GM18505 (cell line): ENCODE results near the gene SLC9A5.

Experiments used
- ATAC-seq: cut with Tn5 transposase; IDR thresholded peaks from one replicate; pipeline ENCODE4 v1.9.1; 2021; ENCODE audit not compliant: unreplicated experiment
- POLR2A ChIP-seq: IDR thresholded peaks from 4 replicates; pipeline ENCODE4 v1.6.1; 2011; ENCODE audit warnings: borderline replicate concordance; ENCODE audit not compliant: insufficient read depth, insufficient read length; ENCODE audit errors: extremely low read depth

SLC9A5 gene

DNA sequence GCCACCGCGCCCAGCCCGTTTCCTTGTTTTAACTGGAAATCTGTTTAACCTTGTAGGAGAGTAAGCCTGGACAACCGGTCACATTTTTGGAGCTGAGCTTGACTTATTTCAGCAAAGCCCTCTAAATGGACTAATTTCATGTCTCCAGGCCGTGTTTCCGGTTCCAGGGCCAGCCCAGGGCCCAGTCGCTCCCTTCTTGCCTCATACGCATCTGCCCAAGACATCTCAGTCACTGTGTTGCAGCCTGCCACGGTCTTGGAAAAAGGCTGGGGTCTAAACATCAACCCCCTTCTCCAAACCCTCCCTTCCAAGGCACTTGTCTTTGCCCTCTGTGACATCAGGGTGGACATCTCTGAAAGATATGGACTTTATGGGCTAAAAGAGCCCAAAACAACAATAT, 49.5 kb downstream of the SLC9A5 start:
- TF ChIP-seq POLR2A, result no peak
- no peak for ATAC-seq

DNA sequence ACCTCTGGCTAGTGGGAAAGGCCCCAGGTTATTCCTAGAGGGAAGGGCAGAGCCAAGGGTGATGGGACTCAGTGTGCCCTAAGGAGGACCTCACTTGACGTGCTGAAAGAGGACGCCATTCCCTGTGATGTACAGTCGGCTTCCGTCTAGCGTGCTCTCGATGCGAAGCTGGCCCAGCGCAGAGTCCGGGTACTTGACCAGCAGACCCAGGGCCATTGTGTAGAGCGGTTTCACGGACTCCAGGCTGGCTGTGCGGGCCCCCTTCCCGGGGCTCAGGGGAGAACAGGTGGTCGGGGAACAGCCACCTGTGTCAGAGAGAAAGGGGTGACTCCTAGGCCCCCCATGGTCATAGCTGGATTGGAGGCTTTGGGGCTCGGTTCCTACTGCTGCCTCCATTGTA, 50.5 kb downstream of the SLC9A5 start:
- TF ChIP-seq POLR2A, result no peak
- no peak for ATAC-seq

DNA sequence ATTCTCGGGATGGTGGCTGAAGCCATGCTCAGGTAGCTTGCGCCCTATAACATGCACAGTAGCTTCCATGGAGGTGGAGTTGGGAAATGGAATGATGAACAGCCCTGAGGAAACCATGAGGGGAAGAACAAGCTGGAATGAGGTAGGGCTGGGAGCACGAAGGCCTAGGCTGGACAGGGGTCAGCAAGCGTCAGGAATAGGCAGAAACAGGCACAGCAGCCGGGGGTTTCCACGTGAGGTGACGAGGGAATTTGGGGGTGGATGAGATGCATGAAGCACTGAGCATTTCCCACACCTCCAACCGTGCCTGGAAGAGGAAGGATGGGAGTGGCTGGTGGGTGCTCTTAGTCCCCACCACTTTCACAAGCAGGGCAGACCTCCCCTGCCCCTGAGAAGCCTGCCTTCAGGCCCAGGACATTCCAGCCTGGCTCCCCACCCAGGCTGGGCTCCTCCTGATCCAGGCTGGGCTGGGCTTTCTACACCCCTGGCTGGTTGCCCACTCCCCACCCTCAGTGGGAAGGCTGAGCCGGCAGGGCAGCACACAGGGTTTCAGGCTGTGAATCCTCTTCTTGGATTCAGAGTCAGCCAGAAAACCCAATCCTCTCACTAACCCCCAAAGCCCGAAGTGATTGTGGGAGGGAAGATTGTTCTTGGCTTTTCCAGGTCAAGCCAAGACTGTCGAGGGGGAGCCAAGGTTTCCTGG, 52.5 kb downstream of the SLC9A5 start:
- no peak for TF ChIP-seq POLR2A
- no peak for ATAC-seq

DNA sequence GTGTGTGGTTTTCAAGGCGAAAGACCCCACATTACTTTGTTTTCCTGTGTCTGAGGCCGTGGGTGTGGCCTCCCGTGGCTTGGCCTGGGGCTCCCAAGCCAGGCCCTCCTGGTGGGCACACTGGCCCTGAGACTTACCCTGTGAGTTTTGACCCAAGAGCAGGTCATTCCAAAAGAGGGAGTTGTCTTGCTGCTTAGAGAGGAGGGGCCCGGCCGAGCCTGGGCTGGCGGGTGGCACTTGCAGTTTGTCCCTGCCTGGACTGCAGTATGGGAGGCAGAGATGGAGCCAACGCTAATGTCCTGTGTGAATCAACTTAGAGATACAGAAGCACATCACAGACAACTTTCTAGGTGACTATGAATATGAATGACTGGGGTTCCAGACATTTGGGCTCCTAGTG, 53.3 kb downstream of the SLC9A5 start:
- no peak for ATAC-seq
- no peak for TF ChIP-seq POLR2A

DNA sequence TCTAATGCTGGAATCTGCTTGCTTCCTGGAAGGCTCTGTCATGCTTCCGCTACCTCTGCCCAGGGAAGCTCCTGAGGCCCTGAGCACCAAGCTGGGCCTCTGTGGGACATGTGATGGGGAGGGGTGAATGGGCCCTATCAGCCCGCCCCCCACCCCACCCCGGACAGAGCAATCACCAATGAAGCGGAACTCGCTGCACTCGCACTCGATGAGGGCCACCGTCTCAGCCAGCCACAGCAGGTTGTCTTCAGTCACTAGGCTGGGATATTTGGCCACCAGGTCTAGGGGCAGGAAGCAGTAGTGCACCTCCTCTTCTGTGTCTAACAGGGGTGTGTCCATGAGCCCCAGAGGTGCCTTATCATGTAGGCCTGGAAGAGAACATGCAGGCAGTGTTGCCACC, 54.2 kb downstream of the SLC9A5 start:
- TF ChIP-seq POLR2A, result no peak
- ATAC-seq, result no peak

DNA sequence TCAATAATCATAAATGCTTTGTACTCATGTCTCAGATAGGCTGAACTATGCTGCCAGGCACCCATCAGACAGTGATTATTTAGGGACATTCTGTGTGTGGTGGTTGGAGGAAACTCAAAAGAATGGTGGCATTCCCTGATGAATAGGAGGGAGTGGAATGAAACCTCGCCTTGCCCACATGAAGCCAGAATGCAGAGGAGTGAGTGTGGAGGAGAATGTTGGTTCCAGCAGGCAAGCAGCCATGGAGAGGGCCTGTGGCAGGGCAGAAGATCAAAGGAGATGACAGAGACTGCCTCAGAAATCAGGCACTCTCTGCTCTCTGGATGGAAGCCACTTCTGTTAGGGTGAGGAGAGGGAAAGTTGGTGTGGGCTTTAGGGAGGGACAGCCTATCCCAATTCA, 55.2 kb downstream of the SLC9A5 start:
- ATAC-seq, result no peak
- TF ChIP-seq POLR2A, result no peak

DNA sequence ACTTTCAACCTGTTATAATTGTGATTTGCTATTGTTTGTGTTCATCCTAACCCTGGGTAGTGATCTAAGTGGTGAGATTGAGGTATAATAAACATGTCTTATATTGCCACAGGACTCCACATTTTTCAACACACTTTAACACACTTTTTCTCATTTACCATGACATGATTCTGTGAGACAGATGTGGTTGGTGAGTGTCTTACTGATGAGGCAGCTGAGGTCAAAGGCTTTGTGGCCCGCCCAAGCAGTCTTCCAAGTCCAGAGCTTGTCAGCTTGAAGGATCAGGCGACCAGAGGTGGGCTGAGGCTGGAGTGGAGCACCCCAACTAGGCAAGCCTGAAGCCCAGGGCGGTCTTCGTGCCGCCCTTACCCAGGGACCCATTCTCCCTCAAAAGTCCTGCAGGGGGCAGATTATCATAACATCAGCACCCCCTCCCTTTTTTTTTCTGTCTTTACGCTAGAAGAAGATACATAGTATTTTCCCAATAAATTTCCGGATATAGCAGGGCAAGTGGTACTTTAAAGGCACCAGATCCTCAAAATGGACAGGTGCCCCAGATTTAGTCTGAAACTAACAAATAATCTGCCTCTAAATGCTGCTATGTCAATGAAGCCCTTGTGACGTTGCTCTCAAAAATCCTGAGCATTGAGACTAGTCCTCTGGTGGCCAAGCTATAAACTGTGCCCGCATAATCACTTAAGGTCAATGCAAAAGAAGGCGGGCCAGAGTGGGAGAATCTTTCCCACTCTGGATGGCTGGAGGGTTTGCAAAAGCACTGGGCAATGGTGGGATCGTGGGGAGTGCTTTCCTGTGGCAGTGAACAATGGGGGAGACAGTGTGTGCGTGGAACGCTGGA, 56.7 kb downstream of the SLC9A5 start:
- ATAC-seq, result no peak
- no peak for TF ChIP-seq POLR2A

DNA sequence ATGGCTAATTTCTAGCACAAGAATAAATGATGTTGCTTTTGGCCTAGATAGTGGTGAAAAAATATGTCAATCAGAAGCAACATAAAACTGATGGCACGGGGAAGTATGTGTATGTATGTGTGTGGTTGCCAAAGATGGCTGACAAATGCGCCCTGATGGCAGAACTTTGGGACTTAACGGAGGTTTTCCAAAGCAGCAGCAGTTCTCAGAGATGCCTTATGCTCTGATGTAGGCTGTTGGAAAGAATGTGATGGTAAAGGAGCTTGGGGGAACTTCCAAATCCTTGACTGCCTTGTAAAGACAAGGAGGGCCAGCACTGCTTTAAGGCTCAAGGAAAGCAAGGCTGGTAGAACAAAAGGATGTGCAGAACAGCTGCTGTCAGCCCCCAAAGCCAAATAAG, 61.8 kb downstream of the SLC9A5 start:
- no peak for TF ChIP-seq POLR2A
- ATAC-seq, result no peak

DNA sequence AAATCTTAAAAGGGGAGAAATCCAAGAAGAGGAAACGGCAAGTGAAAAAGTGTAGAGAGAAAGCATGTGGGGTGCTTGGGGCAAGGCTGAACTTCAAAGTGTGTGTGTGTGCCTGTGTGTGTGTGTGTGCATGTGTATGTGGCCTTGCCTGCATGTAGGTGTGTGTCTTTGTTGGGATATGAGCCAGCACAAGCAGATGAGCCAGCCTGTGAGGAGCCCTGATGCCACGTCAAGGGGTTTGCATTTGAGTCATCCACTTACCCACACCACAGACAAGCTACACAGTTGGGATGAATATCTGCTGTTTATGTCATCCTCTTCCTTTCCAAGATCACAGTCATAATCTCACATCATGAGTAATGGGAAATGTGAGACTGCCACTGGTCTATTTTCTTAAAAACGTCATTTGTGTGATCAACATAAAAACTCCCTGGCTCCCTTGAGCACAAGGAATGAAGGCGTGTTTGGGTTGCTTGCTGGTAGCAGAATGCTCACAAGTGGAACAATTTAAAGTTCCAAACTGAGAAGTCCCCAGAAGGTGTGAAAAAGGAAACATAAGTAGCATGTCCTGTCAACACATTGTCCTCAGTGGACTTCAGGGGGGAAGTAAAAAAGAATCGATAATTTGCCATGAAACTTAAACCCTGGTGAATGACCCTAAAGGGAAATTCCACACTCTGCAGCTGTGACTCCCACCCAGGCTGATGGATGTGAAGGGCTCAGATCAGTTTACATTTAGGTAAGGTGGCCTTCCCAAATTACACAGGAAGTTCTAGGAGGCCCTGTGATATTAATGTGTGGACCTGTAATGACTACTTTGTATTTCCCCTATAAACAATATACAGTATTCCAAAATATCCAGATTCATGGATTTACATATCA, 63.1 kb downstream of the SLC9A5 start:
- peak; percentile 76 for ATAC-seq
- no peak for TF ChIP-seq POLR2A

DNA sequence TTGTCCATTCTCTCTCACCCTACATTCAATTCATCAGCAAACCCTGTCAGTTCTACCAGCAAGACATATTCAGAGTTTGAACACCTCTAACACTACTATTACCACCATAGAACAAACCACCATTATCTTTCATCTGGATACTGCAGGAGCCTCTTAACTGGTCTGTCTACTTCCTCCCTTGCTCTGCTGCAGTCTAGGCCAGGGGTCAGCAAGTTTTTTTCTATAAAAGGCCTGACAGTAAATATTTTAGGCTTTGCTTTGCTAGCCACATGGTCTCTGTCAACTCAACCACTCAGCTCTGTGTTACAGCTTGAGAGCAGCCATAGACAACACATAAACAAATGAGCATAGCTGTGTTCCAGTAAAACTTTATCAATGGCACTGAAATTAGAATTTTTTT, 63.9 kb downstream of the SLC9A5 start:
- no peak for TF ChIP-seq POLR2A
- ATAC-seq, result no peak

DNA sequence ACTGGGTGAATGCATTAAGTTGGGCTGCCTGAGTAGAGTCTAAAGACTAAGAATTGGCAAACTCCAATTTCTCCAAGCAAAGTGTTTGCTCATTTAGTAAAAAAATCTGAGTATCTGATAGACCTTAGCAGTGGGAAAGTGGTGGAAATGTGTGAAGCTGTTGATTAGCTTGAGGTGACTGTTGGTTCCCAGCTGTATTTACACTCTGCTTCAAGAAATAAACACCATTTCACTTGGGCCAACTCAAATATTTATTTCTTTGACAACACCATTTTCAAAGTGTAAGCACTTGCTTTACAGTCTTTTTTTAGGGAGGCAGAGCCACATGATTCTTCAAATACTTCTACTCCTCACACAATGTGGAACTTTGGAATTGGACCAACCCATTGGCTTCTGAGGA, 69.1 kb downstream of the SLC9A5 start:
- TF ChIP-seq POLR2A, result no peak
- no peak for ATAC-seq
